ENCODE measurements around the gene SERPINE1. TPM values are rescaled to one million over a fixed set of nuclear protein-coding genes. Genes with fewer than 3 reads are reported as not detected.

Gene SERPINE1
- total and polyA plus RNA-seq, 2 of the 13 experiments (the other 11 are each of a cell fraction or from before 2014, with no cell fraction given), result 21.2 to 1,576 TPM

- TF ChIP-seq ZNF142 (CRISPR knock-in tag; IDR thresholded peaks at IDR 0.05) (no peak), SMAD3 (CRISPR knock-in tag; IDR thresholded peaks at IDR 0.05) (no peak), ATF3 (CRISPR knock-in tag; IDR thresholded peaks at IDR 0.05) (no peak), RNF2 (conservative IDR thresholded peaks at IDR 0.05; ENCODE audit: low read depth) (no peak), NFE2L1 (CRISPR knock-in tag; IDR thresholded peaks at IDR 0.05; ENCODE audit: borderline replicate concordance) (no peak), KDM5B (CRISPR knock-in tag; IDR thresholded peaks at IDR 0.05; ENCODE audit: borderline replicate concordance) (no peak), GABPA (IDR thresholded peaks at IDR 0.05; ENCODE audit: low read depth, low read length) (no peak), GABPA (CRISPR knock-in tag; IDR thresholded peaks at IDR 0.05; ENCODE audit: low read depth) (no peak), TBP (CRISPR knock-in tag; IDR thresholded peaks at IDR 0.05) (no peak), CEBPG (CRISPR knock-in tag; IDR thresholded peaks at IDR 0.05) (no peak)
These were observed 33.0 kb upstream of the SERPINE1 start (continued) for GRCh38 chr7:101093906-101094305.

Data from HepG2 (cell line).